HG02623 (cell line): ENCODE data around the gene GSKIP.
A peak's percentile ranks its signal among the peaks of the same experiment; 100 is the strongest.

Experiments used
- ATAC-seq: cut with Tn5 transposase; IDR thresholded peaks from one replicate; pipeline ENCODE4 v1.9.1; 2021; ENCODE audit warnings: moderate library complexity; ENCODE audit not compliant: unreplicated experiment

Gene GSKIP

DNA sequence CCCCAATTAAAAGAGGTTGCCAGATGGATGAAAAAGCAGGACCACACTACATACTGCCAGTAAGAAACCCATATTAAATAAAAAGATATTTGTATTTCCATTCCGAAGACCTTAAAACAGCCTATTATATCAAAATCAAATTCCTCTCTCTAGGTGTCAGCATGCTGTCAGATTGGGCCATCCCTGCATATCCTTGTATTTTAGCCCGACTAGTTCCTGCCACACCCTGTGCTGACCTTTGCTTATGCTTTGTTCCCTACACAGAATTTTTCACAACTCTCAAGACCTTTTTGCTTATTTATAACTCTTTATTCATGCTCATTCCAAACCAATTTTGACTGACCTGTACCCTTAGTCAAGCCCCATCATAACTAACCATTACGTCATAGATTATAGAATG is 12.8 kb downstream of the GSKIP start:
- no peak for ATAC-seq

DNA sequence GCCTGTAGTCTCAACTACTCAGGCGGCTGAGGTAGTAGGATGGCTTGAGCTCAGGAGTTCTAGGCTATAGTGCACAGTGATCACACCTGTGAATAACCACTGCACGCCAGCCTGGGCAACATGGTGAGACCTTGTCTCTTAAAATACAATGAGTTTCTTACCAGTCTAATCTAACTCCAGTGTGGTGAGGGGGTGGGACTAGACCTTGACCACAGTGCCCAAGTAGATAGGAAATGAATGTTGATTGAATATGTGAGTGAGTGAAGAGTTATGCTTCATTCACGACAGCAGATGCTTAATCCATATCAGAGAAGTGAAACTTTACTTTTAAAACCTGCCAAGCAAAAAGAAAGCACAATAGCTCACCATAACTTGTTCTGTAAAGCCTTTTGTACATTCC is 17.4 kb downstream of the GSKIP start:
- ATAC-seq, result peak; percentile 79

DNA sequence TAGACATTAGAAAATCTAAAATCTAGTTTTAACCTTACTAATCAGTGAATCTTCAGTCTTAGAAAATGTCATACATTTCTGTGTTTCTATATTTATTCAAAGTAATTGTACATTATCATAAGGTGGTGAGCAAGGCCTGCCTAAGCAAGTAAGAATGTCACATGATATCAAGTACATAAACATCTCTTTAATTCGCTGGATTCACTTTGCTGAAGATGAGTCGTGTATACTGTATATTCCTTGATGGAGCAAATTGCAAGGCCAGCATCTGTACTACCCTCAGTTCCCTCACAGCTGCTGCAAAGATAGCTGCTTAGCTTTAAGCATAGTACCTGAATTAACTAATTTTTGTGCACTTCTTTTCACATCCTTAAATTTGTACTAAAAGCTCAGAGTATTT is 20.1 kb downstream of the GSKIP start:
- ATAC-seq, result no peak

DNA sequence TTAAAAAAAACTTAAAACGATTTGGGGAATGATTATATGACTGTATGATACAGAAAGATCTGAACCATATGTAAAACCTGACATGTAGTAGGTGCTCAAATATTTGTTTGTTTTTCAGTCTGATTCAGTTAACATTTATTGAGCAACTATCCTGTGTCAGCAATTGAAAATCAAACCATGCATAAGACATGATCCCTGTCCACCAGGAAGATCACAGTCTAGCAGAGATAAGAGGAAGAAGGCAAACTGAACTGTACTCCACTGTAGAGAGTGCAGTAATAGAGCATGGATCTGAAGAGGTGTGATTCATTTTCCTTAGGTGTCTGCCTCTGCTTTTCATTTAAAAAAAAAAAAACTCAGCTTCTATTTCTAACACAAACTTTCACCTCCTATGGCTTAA is 20.7 kb downstream of the GSKIP start:
- no peak for ATAC-seq

DNA sequence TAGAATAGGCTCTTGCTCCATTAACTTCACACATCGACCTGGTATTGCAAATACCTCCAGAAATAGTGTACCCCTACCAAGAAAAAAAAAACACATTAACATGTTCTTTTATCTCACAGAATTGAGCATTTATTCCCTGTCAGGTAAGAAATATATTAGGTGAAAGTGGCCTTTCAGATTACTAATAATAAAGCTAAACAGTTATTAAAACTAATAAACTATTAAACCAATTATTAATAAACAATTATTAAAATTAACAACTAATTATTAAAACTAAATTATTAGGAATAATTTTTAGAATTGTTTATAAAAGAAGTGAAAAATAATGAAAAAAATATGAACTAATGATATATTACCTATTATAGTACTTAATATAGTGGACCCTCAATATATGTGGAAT is 21.4 kb downstream of the GSKIP start:
- ATAC-seq, result no peak

DNA sequence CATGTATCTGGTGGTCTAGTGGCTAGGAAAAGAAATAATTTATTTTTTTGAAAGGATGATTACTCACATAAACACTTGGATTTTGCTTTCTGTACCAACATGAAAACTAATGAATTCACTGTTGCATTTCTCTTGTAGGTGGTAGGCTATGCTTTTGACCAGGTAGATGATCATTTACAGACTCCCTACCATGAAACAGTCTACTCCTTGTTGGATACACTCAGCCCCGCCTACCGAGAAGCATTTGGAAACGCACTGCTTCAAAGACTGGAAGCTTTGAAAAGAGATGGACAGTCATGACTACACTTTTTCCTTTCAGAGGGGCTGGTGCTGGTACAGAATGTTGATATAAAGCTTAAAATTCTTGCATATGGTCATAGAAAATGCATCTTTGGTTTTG is 22.1 kb downstream of the GSKIP start:
- ATAC-seq, result no peak

DNA sequence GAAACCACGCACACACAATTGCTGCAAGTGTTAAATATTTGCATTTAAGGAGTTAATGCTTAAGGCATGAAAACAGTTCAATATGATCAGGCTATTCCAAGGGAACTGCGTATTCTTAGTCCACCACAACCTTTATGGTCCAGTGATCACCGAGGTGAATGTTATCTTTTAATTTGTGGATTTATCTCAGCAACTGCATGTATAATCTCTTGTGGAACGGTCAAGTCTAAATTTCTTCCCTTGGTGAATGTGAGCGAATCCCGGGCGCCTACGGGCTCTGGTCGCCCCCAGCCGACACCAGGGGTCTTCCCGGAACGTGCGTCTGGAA is 27.6 kb downstream of the GSKIP start:
- ATAC-seq, result no peak

DNA sequence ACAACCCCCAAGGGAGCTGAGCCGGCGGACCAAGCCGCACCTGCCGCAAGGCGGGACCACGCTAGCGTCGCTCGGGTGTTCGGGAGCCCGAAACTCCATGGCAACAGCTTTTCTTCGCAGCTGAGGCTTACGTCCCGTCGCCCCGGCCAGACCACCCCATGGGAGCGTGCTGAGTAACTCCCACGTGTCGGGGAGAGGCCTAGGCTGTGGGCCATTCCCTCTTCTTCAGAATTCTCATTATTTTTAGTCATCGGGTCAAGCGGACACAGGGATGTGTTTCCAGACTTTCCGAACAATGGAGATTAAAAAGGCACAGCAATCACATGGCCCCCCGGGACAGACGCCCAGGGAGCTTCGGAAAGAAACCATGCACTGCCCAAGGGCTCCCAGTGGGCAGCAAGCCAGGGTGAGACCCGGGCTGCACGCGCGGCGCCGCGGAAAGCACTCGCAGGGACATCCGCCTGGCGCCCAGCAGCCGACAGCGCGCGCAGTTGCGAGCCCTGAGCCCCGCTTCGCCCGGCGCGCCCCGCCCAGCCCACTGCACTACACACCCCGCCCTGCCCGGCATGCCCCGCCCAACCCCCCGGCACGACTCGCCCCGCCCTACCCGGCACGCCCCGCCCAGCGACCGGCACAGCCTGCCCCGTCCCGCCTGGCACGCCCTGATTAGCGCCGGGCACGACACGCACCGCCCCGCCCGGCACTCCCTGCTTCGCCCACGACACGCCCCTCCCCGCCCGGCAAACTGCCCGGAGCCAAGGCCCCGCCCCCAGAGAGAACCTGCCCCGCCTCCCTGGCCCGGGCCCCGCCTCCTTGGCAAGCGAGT is 28.2 kb downstream of the GSKIP start:
- peak; percentile 87 for ATAC-seq

DNA sequence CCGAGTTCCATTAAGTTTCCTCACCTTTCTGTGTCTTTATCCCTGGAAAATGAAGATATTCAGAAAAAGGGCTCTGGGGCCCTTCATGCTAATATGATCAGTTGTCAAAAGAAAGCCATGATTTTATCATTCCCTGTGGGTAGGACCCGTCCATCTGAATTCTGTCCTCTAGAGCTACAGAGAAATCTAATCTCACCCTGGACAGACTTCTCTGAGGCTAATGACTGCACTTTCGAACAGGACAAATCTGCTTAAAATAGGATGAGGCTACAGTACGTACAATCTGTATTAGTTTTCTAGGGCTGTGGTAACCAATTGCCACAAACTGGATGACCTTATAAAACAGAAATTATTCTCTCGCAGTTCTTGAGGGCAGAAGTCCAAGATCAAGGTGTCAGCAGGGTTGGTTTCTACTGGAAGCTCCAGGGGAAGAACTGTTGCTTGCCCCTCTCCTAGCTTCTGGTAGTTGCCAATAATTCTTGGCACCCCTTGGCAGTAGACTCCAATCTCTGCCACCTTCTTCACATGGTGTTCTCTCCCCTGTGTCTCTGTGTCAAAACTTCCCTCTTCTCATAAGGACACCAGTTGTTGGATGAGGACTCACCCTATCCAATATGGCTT is 29.9 kb downstream of the GSKIP start:
- ATAC-seq, result no peak

DNA sequence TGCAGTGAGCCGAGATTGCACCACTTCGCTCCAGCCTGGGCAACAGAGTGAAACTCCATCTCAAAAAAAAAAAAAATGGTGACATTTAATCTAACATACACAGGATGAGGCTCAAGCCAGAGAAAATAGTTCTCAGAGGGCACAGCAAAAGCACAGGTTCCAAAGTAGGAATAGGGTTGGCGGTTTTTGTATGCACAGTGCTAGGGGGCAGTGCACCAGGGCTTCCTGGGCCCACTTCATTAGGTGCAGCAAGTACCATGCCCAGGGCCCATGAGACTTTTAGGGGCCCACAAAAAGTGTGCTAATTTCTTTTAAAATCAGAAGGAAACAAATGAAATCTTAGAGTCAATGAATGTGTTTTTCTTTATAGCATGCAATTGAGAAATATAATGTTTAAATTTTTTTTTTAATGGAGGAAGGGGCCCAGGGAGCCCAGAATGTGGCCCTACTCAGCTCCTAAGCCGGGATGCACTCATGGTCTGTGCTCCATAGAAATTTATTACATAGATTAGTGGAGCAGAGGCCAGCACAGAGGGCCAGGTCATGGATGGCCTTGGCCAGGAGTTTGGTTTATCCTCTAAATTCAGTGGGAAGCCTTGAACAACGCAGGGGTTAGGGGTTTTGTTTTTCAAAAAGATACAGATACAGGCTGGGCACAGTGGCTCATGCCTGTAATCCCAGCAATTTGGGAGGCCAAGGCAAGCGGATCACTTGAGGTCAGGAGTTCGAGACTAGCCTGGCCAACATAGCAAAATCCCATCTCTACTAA is 30.9 kb downstream of the GSKIP start:
- no peak for ATAC-seq

DNA sequence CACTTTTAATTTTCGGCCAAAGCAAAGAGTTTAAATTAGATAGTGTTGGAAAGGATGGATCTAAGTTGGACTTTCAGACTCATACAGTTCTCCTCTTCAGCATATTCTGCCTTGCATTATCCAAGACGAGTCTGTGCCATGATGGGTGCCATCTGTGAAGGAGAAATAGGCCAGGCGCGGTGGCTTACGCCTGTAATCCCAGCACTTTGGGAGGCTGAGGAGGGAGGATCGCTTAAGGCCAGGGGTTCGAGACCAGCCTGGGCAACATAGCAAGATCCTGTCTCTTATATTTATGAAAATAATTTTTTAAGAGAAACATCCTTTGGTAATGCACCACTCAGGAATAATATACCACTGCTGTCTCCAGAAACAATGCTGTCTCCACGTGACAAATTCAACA is 35.1 kb downstream of the GSKIP start:
- ATAC-seq, result no peak

DNA sequence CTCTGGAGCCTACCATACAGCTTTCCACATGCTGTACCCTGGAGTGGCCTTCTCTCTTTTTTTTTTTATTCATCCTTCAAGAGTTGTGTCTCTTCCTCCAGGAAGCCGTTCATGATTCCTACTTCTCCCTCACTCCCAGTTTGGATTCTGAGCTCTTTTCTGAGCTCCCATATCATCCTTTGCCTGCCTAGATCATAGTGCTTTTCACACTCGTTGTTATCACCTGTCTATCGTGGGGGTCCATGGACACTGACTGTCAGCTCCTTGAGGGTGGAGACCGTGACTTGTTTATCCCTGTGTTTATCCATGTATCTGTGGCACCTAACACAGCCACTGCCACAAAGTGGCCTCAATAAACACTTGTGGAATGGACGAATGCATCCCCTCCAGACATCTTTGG is 35.6 kb downstream of the GSKIP start:
- no peak for ATAC-seq

DNA sequence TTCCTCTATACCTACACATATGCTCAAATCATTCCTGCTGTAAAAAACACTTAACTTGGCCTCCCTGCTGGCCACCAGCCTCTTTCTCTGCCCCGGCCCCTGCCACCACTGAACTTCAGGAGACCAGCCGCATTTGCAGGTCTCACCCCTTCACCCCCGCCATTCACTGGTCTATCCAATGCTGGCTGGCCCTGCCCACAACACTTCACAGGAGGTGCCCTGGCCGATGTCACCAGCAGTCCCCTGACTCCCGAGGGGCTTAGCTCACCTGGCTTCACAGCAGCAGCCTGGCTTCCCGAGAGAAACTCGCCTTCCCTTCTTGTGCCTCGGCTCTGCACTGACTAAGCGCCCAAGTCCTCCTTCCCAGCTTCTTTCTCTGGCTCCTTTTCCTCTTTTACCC is 36.1 kb downstream of the GSKIP start:
- no peak for ATAC-seq

DNA sequence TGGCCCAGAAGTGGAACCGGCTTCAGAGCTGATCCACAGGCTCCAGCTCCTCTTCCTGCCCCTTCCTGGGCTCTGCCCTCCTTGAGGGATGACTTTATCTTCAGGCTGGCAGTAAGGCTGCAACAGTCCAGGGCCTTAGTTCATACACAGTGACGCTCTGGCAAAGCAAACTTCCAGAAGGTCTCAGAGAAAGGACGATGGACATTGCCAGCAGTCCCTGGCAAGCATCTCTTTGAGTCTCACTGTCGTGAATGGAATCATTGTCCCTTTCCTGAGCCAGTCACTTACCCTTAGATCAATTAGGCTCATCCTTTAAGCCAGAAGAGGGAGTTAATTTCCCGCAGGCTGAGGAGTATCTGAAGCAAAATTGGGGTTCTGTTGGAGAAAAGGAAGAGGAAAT is 37.2 kb downstream of the GSKIP start:
- no peak for ATAC-seq

DNA sequence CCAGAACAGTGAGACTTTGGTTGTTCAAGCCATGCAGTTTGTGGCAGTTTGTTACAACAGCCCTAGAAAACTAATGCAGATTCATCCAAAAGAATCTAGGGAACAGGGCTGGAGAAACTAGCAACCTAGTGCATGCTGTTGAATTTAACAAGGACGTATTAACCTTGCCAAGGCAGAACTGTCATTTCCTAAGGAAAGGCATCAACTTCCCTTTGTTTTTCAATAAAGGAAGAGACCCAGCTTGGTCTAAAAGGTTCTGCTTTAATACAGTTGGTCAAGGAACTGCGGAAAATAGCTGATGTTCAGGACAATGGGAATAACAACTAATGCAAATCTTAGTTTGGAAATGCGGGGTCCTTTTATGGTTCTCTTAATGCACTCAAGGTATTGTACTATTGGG is 40.1 kb downstream of the GSKIP start:
- ATAC-seq, result no peak

DNA sequence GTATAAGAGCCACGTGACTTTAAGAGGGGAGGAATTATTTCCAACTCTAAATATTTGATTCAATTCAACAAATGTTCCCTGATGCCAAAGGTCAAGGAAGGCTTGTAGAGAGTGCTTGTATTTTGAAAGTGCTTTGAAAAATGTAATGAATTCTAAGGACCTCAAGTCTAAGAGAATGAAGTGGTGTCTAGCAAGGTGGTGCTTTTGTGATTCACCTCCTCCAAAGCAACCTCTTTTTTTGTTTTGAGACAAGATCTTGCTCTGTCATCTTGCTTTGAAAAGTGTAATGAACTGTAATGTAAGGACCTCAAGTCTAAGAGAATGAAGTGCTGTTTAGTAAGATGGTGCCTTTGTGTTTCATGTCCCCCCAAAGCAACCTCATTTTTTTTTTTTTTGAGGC is 42.4 kb downstream of the GSKIP start:
- no peak for ATAC-seq

DNA sequence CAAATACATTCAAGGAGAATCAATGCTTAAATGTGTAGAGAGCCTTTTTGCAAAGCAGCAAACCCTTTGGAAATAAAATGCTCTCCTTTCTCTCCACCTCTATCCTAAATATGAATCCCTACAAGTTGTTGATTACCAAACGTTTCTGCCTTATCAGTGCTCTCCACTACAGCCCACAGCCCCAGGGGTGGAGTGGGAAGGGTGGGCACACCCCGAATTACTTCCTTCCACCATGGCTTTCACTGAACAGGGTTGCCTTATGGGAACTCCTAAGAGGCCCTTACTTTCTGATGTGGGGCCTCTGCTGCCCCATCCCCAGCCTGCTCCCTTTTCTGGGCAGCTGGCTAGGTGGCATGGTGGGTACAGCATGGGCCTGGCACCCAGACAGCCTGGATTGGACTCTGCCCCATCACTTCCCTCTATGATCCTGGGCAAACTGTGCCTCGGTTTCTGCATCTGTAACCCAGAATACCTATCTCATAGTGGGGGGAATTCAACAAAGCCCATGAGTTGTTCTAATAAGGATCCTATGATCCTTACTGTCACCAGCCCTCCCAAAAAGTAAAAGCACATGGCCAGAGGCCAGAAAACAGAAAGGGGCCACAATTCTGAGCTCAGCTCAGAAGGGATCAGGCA is 44.7 kb downstream of the GSKIP start:
- ATAC-seq, result no peak

DNA sequence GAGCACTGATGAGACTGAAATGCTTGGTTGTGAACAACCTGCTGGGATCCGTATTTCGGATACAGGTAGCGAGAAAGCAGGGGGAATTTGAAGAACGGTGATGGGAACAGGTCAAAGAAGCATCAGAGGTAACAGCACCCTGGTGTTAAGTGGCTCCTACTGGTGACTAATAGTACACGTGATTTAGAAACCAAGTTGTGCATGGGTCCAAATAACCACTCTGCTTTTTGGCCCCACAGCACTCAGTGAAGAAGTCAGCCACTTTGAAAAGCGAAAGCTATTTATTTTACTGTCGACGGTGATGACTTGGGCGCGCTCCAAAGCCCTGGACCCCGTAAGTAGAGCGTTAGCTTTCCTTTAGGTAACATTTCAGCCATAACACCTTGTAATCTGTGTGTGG is 45.3 kb downstream of the GSKIP start:
- no peak for ATAC-seq

DNA sequence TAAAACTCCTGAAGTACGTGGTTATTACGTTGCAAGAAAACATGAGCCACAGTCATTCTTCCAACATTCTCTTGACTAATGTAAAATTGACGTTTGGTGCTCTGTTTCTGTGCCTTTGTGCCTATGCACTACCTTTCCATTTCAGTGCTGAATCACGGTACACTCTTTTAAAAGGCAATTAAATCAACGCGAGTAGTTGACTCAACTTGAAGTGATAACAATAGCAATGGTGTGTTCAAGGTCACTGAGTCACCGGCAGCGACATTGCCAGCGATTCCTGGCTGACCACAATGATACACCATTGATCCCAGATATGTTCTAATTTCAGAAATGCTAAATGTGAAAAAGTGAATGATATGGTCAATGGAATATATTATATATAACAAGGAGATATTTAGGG is 46.4 kb downstream of the GSKIP start:
- ATAC-seq, result no peak

DNA sequence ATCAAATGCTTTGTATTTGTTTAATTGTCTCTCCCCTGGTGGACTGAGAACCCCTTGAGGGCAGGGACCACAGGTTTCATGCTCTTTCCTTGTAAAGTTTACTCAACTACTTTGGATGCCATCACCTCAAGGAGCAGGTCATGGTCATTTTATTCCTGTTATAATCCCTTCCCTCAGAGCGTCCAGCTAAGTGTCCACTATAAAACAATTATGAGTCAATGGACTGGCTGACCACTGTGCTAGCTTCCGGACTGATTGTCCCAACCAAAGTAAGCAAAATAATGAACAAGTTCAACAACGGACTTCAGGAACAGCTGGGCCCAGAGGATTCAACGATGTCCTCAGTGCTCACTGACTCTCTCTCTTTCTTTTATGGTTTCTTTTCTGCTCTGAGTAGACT is 46.8 kb downstream of the GSKIP start:
- no peak for ATAC-seq

DNA sequence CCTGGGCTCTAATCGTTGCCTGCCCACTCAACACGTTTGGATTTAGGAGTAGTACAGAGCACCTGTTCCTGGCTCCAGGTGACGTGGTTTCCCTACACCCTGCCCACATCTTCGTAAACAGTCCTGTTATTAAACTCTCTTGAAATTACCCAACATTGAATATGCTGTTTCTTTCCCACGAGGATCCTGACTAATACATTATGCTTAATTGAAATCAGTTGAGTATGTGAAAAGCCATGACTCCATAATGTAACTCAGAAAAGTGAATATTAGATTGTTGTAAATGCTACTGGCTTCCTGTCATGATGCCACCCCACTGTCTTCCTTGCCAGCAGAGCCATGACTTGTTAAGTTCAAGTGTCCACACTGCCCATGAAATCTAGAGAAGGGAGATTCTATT is 50.2 kb downstream of the GSKIP start:
- ATAC-seq, result no peak

DNA sequence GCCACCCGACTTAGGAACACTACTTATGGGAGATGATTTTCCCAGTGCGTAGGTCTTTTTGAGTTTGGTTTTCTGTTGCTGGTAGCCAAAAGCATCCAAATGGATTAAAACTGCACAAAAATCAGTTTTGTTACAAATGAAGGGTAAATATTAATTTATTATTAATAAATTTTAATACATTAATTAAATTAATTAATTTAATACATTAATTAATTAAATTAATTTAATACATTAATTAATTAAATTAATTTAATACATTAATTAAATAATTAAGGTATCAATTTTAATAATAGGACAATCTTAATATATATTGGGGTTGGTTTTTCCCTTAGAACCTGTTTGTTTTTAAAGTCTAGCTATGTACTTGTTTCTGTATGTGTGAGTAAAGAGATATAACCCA is 52.2 kb downstream of the GSKIP start:
- ATAC-seq, result no peak
